Astrocyte (in vitro differentiated cells and primary cell): ENCODE data around the gene FLYWCH1. TPM values are rescaled to one million over a fixed set of nuclear protein-coding genes. Genes with fewer than 3 reads are reported as not detected.

Experiments used
- DNase-seq: peaks from one replicate; pipeline ENCODE4 v3.0.0-alpha.2; 2010; ENCODE audit warnings: low read depth
- FAIRE-seq: peaks from 2 replicates; lab custom pipeline; 2011; peaks lifted over from hg19 to GRCh38; lab: Jason Lieb, UNC
- H2AFZ ChIP-seq: 2 replicates; pipeline ENCODE4 v1.6.0; 2012; ENCODE audit warnings: low read depth, low read length, inconsistent platforms
- H3K27ac ChIP-seq: 2 replicates; pipeline ENCODE4 v1.5.1; 2011; ENCODE audit warnings: low read depth, low read length, inconsistent platforms
- H3K27me3 ChIP-seq: 2 replicates; pipeline ENCODE4 v1.6.0; 2011; ENCODE audit warnings: low read length, inconsistent platforms; ENCODE audit not compliant: insufficient read depth
- H3K36me3 ChIP-seq: 2 replicates; pipeline ENCODE4 v1.5.1; 2011; ENCODE audit warnings: low read length, inconsistent platforms; ENCODE audit not compliant: insufficient read depth
- H3K4me1 ChIP-seq: 2 replicates; pipeline ENCODE4 v1.5.1; 2011; ENCODE audit warnings: low read length, inconsistent platforms; ENCODE audit not compliant: insufficient read depth
- H3K4me2 ChIP-seq: 2 replicates; pipeline ENCODE4 v1.6.0; 2012; ENCODE audit warnings: low read length, inconsistent platforms
- H3K4me3 ChIP-seq: 2 replicates; pipeline ENCODE4 v1.5.1; 2011; ENCODE audit warnings: low read depth, mild to moderate bottlenecking, low read length, inconsistent platforms; ENCODE audit not compliant: insufficient read depth
- H3K79me2 ChIP-seq: 2 replicates; pipeline ENCODE4 v1.6.0; 2012; ENCODE audit warnings: mild to moderate bottlenecking, low read length, inconsistent platforms; ENCODE audit not compliant: insufficient read depth
- H3K9ac ChIP-seq: 2 replicates; pipeline ENCODE4 v1.6.0; 2012; ENCODE audit warnings: mild to moderate bottlenecking, low read length, inconsistent platforms
- H3K9me3 ChIP-seq: 2 replicates; pipeline ENCODE4 v1.5.1; 2012; ENCODE audit warnings: low read depth, mild to moderate bottlenecking, low read length, inconsistent platforms; ENCODE audit not compliant: insufficient read depth
- H4K20me1 ChIP-seq: 2 replicates; pipeline ENCODE4 v1.6.0; 2012; ENCODE audit warnings: low read length, inconsistent platforms; ENCODE audit not compliant: insufficient read depth
- H3K27ac Mint-ChIP-seq: one replicate; pipeline ENCODE4 v1.8.0; 2021; ENCODE audit warnings: mild to moderate bottlenecking, mixed read lengths; ENCODE audit not compliant: unreplicated experiment
- H3K27me3 Mint-ChIP-seq: one replicate; pipeline ENCODE4 v1.8.0; 2021; ENCODE audit warnings: low read depth, mixed read lengths; ENCODE audit not compliant: unreplicated experiment
- H3K36me3 Mint-ChIP-seq: one replicate; pipeline ENCODE4 v1.8.0; 2021; ENCODE audit warnings: low read depth, mixed read lengths; ENCODE audit not compliant: unreplicated experiment
- H3K4me1 Mint-ChIP-seq: one replicate; pipeline ENCODE4 v1.8.0; 2021; ENCODE audit warnings: low read depth, mixed read lengths; ENCODE audit not compliant: unreplicated experiment
- H3K4me3 Mint-ChIP-seq: one replicate; pipeline ENCODE4 v1.8.0; 2021; ENCODE audit warnings: mild to moderate bottlenecking, moderate library complexity, mixed read lengths; ENCODE audit not compliant: unreplicated experiment
- H3K9me3 Mint-ChIP-seq: one replicate; pipeline ENCODE4 v1.8.0; 2021; ENCODE audit warnings: mild to moderate bottlenecking, mixed read lengths; ENCODE audit not compliant: unreplicated experiment
- CTCF ChIP-seq: IDR thresholded peaks from 2 replicates; pipeline ENCODE4 v1.5.1; 2011; ENCODE audit warnings: low read depth, mild to moderate bottlenecking, inconsistent platforms, low read length, moderate library complexity; ENCODE audit not compliant: insufficient read depth
- EZH2 ChIP-seq: IDR thresholded peaks from 2 replicates; pipeline ENCODE4 v1.6.1; 2012; ENCODE audit warnings: mild to moderate bottlenecking, low read length, inconsistent platforms; ENCODE audit not compliant: insufficient read depth
- total RNA-seq: library from RNA; stranded (reverse); gene quantifications from 2 replicates; pipeline ENCODE4 v1.2.1, GENCODE V29; 2021

The FLYWCH1 gene
- total RNA-seq, 1 donor from 2014 or later = 58.9 TPM

GRCh38 chr16:2952679-2953078, 40.9 kb downstream of the FLYWCH1 start:
- H3K36me3 ChIP-seq = no peaks in the 10 kb centered on the region
- H3K27ac ChIP-seq = no peak overlapping the region
- H3K4me2 ChIP-seq = no peak overlapping the region
- Mint-ChIP-seq H3K9me3 (no peaks in the 10 kb centered on the region), H3K27ac (no peak overlapping the region), H3K4me1 (peaks cover 2% of the 10 kb centered on the region), H3K27me3 (peaks cover 4% of the 10 kb centered on the region), H3K36me3 (peaks cover 10% of the 10 kb centered on the region), H3K4me3 (no peak overlapping the region)
- no peaks in the 10 kb centered on the region for H3K79me2 ChIP-seq
- peaks cover 2% of the 10 kb centered on the region for H3K27me3 ChIP-seq
- FAIRE-seq (no peak), DNase-seq (no peak)
- no peaks in the 10 kb centered on the region for H4K20me1 ChIP-seq
- H3K9me3 ChIP-seq = no peaks in the 10 kb centered on the region
- no peak overlapping the region for H3K4me3 ChIP-seq
- no peaks in the 10 kb centered on the region for H3K4me1 ChIP-seq
- H2AFZ ChIP-seq = no peak overlapping the region
- H3K9ac ChIP-seq = no peak overlapping the region
- TF ChIP-seq EZH2 (no peak), CTCF (no peak)

- no peak overlapping the region for H2AFZ ChIP-seq
- TF ChIP-seq EZH2 (no peak), CTCF (no peak)
- no peaks in the 10 kb centered on the region for H3K79me2 ChIP-seq
- peaks cover 7% of the 10 kb centered on the region for H3K36me3 Mint-ChIP-seq
- no peak overlapping the region for H3K4me3 ChIP-seq
- no peak for FAIRE-seq
- H3K9me3 ChIP-seq = no peaks in the 10 kb centered on the region
- H3K27me3 ChIP-seq = peaks cover 2% of the 10 kb centered on the region
- H3K9ac ChIP-seq = no peak overlapping the region
- no peak overlapping the region for H3K4me3 Mint-ChIP-seq
- H4K20me1 ChIP-seq = no peaks in the 10 kb centered on the region
- no peak overlapping the region for H3K27ac Mint-ChIP-seq
- peaks cover 2% of the 10 kb centered on the region for H3K4me1 Mint-ChIP-seq
- no peaks in the 10 kb centered on the region for H3K36me3 ChIP-seq
- H3K9me3 Mint-ChIP-seq = no peaks in the 10 kb centered on the region
- DNase-seq = no peak
- no peak overlapping the region for H3K27ac ChIP-seq
- H3K27me3 Mint-ChIP-seq = peaks cover 4% of the 10 kb centered on the region
- H3K4me1 ChIP-seq = no peaks in the 10 kb centered on the region
- H3K4me2 ChIP-seq = no peak overlapping the region
Measured at GRCh38 chr16:2953706-2954627, 42.2 kb downstream of the FLYWCH1 start.
